Astrocyte (in vitro differentiated cells and primary cell): ENCODE data around the gene BMPR1B. TPM values are rescaled to one million over a fixed set of nuclear protein-coding genes. Genes with fewer than 3 reads are reported as not detected.

Experiments used
- DNase-seq: peaks from one replicate; pipeline ENCODE4 v3.0.0-alpha.2; 2010; ENCODE audit warnings: low read depth
- FAIRE-seq: peaks from 2 replicates; lab custom pipeline; 2011; peaks lifted over from hg19 to GRCh38; lab: Jason Lieb, UNC
- H2AFZ ChIP-seq: 2 replicates; pipeline ENCODE4 v1.6.0; 2012; ENCODE audit warnings: low read depth, low read length, inconsistent platforms
- H3K27ac ChIP-seq: 2 replicates; pipeline ENCODE4 v1.5.1; 2011; ENCODE audit warnings: low read depth, low read length, inconsistent platforms
- H3K27me3 ChIP-seq: 2 replicates; pipeline ENCODE4 v1.6.0; 2011; ENCODE audit warnings: low read length, inconsistent platforms; ENCODE audit not compliant: insufficient read depth
- H3K36me3 ChIP-seq: 2 replicates; pipeline ENCODE4 v1.5.1; 2011; ENCODE audit warnings: low read length, inconsistent platforms; ENCODE audit not compliant: insufficient read depth
- H3K4me1 ChIP-seq: 2 replicates; pipeline ENCODE4 v1.5.1; 2011; ENCODE audit warnings: low read length, inconsistent platforms; ENCODE audit not compliant: insufficient read depth
- H3K4me2 ChIP-seq: 2 replicates; pipeline ENCODE4 v1.6.0; 2012; ENCODE audit warnings: low read length, inconsistent platforms
- H3K4me3 ChIP-seq: 2 replicates; pipeline ENCODE4 v1.5.1; 2011; ENCODE audit warnings: low read depth, mild to moderate bottlenecking, low read length, inconsistent platforms; ENCODE audit not compliant: insufficient read depth
- H3K79me2 ChIP-seq: 2 replicates; pipeline ENCODE4 v1.6.0; 2012; ENCODE audit warnings: mild to moderate bottlenecking, low read length, inconsistent platforms; ENCODE audit not compliant: insufficient read depth
- H3K9ac ChIP-seq: 2 replicates; pipeline ENCODE4 v1.6.0; 2012; ENCODE audit warnings: mild to moderate bottlenecking, low read length, inconsistent platforms
- H3K9me3 ChIP-seq: 2 replicates; pipeline ENCODE4 v1.5.1; 2012; ENCODE audit warnings: low read depth, mild to moderate bottlenecking, low read length, inconsistent platforms; ENCODE audit not compliant: insufficient read depth
- H4K20me1 ChIP-seq: 2 replicates; pipeline ENCODE4 v1.6.0; 2012; ENCODE audit warnings: low read length, inconsistent platforms; ENCODE audit not compliant: insufficient read depth
- H3K27ac Mint-ChIP-seq: one replicate; pipeline ENCODE4 v1.8.0; 2021; ENCODE audit warnings: mild to moderate bottlenecking, mixed read lengths; ENCODE audit not compliant: unreplicated experiment
- H3K27me3 Mint-ChIP-seq: one replicate; pipeline ENCODE4 v1.8.0; 2021; ENCODE audit warnings: low read depth, mixed read lengths; ENCODE audit not compliant: unreplicated experiment
- H3K36me3 Mint-ChIP-seq: one replicate; pipeline ENCODE4 v1.8.0; 2021; ENCODE audit warnings: low read depth, mixed read lengths; ENCODE audit not compliant: unreplicated experiment
- H3K4me1 Mint-ChIP-seq: one replicate; pipeline ENCODE4 v1.8.0; 2021; ENCODE audit warnings: low read depth, mixed read lengths; ENCODE audit not compliant: unreplicated experiment
- H3K4me3 Mint-ChIP-seq: one replicate; pipeline ENCODE4 v1.8.0; 2021; ENCODE audit warnings: mild to moderate bottlenecking, moderate library complexity, mixed read lengths; ENCODE audit not compliant: unreplicated experiment
- H3K9me3 Mint-ChIP-seq: one replicate; pipeline ENCODE4 v1.8.0; 2021; ENCODE audit warnings: mild to moderate bottlenecking, mixed read lengths; ENCODE audit not compliant: unreplicated experiment
- CTCF ChIP-seq: IDR thresholded peaks from 2 replicates; pipeline ENCODE4 v1.5.1; 2011; ENCODE audit warnings: low read depth, mild to moderate bottlenecking, inconsistent platforms, low read length, moderate library complexity; ENCODE audit not compliant: insufficient read depth
- EZH2 ChIP-seq: IDR thresholded peaks from 2 replicates; pipeline ENCODE4 v1.6.1; 2012; ENCODE audit warnings: mild to moderate bottlenecking, low read length, inconsistent platforms; ENCODE audit not compliant: insufficient read depth
- total RNA-seq: library from RNA; stranded (reverse); gene quantifications from 2 replicates; pipeline ENCODE4 v1.2.1, GENCODE V29; 2021

The BMPR1B gene
- total RNA-seq, 1 donor from 2014 or later: 14.1 TPM

- H3K27ac Mint-ChIP-seq: no peak overlapping the region
- no peak overlapping the region for H3K27ac ChIP-seq
- no peak overlapping the region for H3K4me3 Mint-ChIP-seq
- no peak for FAIRE-seq
- DNase-seq: no peak
- H3K9me3 ChIP-seq: no peaks in the 10 kb centered on the region
- H3K4me2 ChIP-seq: no peak overlapping the region
- TF ChIP-seq EZH2 (no peak), CTCF (no peak)
- peaks cover 1% of the 10 kb centered on the region for H3K4me1 Mint-ChIP-seq
- H3K9me3 Mint-ChIP-seq: no peaks in the 10 kb centered on the region
- no peaks in the 10 kb centered on the region for H3K79me2 ChIP-seq
- no peaks in the 10 kb centered on the region for H3K4me1 ChIP-seq
- H3K9ac ChIP-seq: no peak overlapping the region
- H3K4me3 ChIP-seq: no peak overlapping the region
- H3K36me3 Mint-ChIP-seq: no peaks in the 10 kb centered on the region
- no peak overlapping the region for H2AFZ ChIP-seq
- no peaks in the 10 kb centered on the region for H3K27me3 Mint-ChIP-seq
- H4K20me1 ChIP-seq: no peaks in the 10 kb centered on the region
- no peaks in the 10 kb centered on the region for H3K27me3 ChIP-seq
- H3K36me3 ChIP-seq: no peaks in the 10 kb centered on the region
Observed at GRCh38 chr4:94965852-94966251, 208.1 kb downstream of the BMPR1B start.

DNA sequence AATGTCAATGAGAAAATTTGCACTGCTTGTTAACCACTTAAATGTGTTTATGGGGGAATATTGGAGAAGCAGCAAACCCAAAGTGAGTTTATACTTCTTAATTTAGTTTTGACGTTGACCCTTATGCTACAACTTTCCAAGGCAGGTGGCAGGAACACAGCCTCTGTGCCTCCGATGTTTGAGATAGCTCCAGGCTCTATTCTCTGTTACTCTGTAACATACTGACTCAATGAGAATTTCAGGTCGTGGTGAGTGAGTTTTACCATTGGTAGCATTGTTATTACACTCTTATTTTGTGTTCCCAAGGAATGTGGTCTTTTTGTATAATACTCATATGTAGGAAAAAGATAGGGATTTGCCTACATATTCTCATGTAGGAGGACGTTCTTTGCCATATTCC lies 210.7 kb downstream of the BMPR1B start:
- Histone ChIP-seq H3K9ac (no peak overlapping the region), H3K4me3 (no peak overlapping the region), H3K79me2 (no peaks in the 10 kb centered on the region), H4K20me1 (no peaks in the 10 kb centered on the region), H3K4me2 (no peak overlapping the region), H3K4me1 (no peaks in the 10 kb centered on the region), H3K36me3 (no peaks in the 10 kb centered on the region), H3K27ac (no peak overlapping the region), H3K27me3 (no peaks in the 10 kb centered on the region), H3K9me3 (no peaks in the 10 kb centered on the region), H2AFZ (no peak overlapping the region)
- TF ChIP-seq CTCF (no peak), EZH2 (no peak)
- H3K9me3 Mint-ChIP-seq: no peaks in the 10 kb centered on the region
- H3K4me1 Mint-ChIP-seq: no peaks in the 10 kb centered on the region
- FAIRE-seq (no peak), DNase-seq (no peak)
- H3K36me3 Mint-ChIP-seq: no peaks in the 10 kb centered on the region
- H3K4me3 Mint-ChIP-seq: no peak overlapping the region
- H3K27ac Mint-ChIP-seq: no peak overlapping the region
- H3K27me3 Mint-ChIP-seq: no peaks in the 10 kb centered on the region

GRCh38 chr4:94970650-94971049 lies 212.9 kb downstream of the BMPR1B start:
- Mint-ChIP-seq H3K27me3 (no peaks in the 10 kb centered on the region), H3K9me3 (no peaks in the 10 kb centered on the region)

More at GRCh38 chr4:94970650-94971049, 212.9 kb downstream of the BMPR1B start:
- FAIRE-seq (no peak), DNase-seq (no peak)
- Histone ChIP-seq H2AFZ (no peak overlapping the region), H4K20me1 (no peaks in the 10 kb centered on the region), H3K27me3 (no peaks in the 10 kb centered on the region), H3K79me2 (no peaks in the 10 kb centered on the region), H3K4me2 (no peak overlapping the region), H3K4me3 (no peak overlapping the region), H3K36me3 (no peaks in the 10 kb centered on the region), H3K9me3 (no peaks in the 10 kb centered on the region), H3K9ac (no peak overlapping the region), H3K4me1 (peaks cover 3% of the 10 kb centered on the region), H3K27ac (no peak overlapping the region)
- peaks cover 5% of the 10 kb centered on the region for H3K4me1 Mint-ChIP-seq
- no peaks in the 10 kb centered on the region for H3K36me3 Mint-ChIP-seq
- H3K27ac Mint-ChIP-seq: no peak overlapping the region
- no peak for TF ChIP-seq EZH2
- no peak for TF ChIP-seq CTCF
- no peak overlapping the region for H3K4me3 Mint-ChIP-seq
